CD4-positive, alpha-beta T cell treated with Interleukin-4 for 4 hours (primary cell): Measurements from ENCODE around the gene SAMD4A.
"Not testable (repeated sequence)": the region's sequence is repeated elsewhere in the genome, so short reads cannot be mapped to it uniquely, and the experiment has no call there.

ENCODE experiments used
- DNase-seq: peaks from one replicate; pipeline ENCODE4 v3.0.0-alpha.2; 2020

SAMD4A gene

GRCh38 chr14:54599966-54600716 lies 33.2 kb downstream of the SAMD4A start:
- DNase-seq = no peak

GRCh38 chr14:54600717-54601109 lies 33.8 kb downstream of the SAMD4A start:
- DNase-seq = no peak

- DNase-seq = no peak
These were observed 36.4 kb downstream of the SAMD4A start for GRCh38 chr14:54603362-54603761.

- DNase-seq = no peak
These were observed 39.2 kb downstream of the SAMD4A start for GRCh38 chr14:54606178-54606577.

- DNase-seq = no peak
These were observed 39.8 kb downstream of the SAMD4A start for GRCh38 chr14:54606631-54607133.

GRCh38 chr14:54609576-54609975 lies 42.6 kb downstream of the SAMD4A start:
- DNase-seq = no peak

- DNase-seq = no peak
These were observed 43.4 kb downstream of the SAMD4A start for GRCh38 chr14:54610051-54610977.

- no peak for DNase-seq
These were observed 47.4 kb downstream of the SAMD4A start for GRCh38 chr14:54614296-54614695.

- no peak for DNase-seq
These were observed 50.5 kb downstream of the SAMD4A start for GRCh38 chr14:54617467-54617866.

GRCh38 chr14:54621686-54622085 lies 54.8 kb downstream of the SAMD4A start:
- DNase-seq = no peak

GRCh38 chr14:54622192-54622958 lies 55.4 kb downstream of the SAMD4A start:
- DNase-seq = peak; percentile 4

- DNase-seq = no peak
These were observed 56.5 kb downstream of the SAMD4A start for GRCh38 chr14:54623279-54624004.

GRCh38 chr14:54624005-54624358 lies 57.1 kb downstream of the SAMD4A start:
- DNase-seq = not testable (repeated sequence)

GRCh38 chr14:54625112-54625511 lies 58.2 kb downstream of the SAMD4A start:
- no peak for DNase-seq

GRCh38 chr14:54627219-54627539 lies 60.3 kb downstream of the SAMD4A start:
- DNase-seq = no peak

- peak; percentile 62 for DNase-seq
These were observed 60.8 kb downstream of the SAMD4A start for GRCh38 chr14:54627540-54628363.

- no peak for DNase-seq
These were observed 62.3 kb downstream of the SAMD4A start for GRCh38 chr14:54629183-54629582.

- DNase-seq = peak; percentile 21
These were observed 62.9 kb downstream of the SAMD4A start for GRCh38 chr14:54629635-54630360.

- no peak for DNase-seq
These were observed 64.1 kb downstream of the SAMD4A start for GRCh38 chr14:54631016-54631415.

- no peak for DNase-seq
These were observed 65.5 kb downstream of the SAMD4A start for GRCh38 chr14:54632452-54632851.

GRCh38 chr14:54633076-54633475 lies 66.1 kb downstream of the SAMD4A start:
- no peak for DNase-seq
